ENCODE results near the gene TFEB.

The TFEB gene

DNA sequence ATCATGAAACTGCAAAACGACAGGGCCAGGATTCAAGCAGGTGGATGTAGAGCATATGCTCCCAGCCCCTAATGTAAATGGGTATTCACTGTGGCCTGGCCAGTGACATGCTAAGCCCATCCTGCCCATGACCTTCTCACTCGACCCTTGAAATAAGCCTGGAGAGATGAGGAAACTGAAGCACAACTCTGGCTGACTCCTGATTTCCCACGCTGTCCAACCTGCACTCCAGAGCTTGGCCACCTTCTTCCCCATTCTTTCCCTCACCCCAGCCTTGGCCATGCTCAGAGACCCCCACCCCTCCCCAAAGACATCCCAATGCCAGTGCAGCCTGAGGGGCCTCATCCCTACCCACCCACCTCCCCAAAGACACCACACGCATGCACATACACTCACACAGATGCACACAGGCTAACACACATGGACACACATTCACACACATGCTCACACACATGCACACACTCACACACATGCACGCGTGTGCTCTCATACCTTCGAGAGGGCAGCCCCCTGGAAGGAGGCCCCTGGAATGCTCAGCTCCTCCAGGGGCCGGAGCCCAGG, 12.4 kb downstream of the TFEB start:
- no peak for DNase-seq (ENCODE audit: low read depth)

- no peak for DNase-seq (ENCODE audit: low read depth)
These were observed 14.0 kb downstream of the TFEB start for GRCh38 chr6:41721414-41721813.

- no peak for DNase-seq (ENCODE audit: low read depth)
These were observed 14.6 kb downstream of the TFEB start for GRCh38 chr6:41720783-41721182.

- DNase-seq (ENCODE audit: low read depth): no peak
These were observed 15.2 kb downstream of the TFEB start for GRCh38 chr6:41720262-41720620.

DNA sequence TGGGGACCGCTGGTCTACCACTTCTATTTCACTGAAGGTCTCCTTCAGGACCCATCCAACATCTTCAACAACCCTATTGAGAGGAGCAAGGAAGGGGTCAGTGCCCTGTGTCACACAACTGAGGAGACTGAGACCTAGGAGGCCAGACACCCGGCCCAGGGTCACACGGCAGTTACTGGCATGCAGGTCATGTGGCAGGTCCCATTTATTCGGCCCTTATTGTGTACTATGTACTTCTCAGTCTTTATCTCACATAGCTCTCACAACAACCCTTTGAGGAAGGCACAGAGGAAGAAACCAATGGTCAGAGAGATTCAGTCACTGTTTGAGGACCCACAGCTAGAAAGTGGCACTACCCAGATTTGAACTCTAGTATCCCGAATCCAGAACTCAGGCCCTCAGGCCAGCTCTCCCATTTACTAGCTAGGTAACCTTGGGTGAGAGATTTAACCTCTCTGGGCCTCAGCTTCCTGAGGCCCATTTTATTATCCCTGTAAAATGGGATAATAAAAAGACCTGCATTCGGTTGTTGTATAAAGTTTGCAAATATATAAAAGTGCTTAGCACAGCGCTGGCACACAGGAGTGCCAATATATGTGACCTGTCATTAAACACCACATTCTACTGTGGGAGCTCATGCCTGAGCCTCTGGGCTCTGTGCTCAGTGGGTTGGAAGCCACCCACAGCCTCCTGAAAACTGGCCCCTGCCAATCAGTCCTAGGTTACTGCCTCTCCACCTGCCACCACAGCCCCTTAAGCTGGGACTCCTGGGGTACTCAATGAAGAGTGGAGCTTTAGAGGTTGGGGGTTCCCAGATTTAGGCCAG, 15.8 kb downstream of the TFEB start:
- DNase-seq (ENCODE audit: low read depth): no peak

GRCh38 chr6:41718828-41719227, 16.6 kb downstream of the TFEB start:
- no peak for DNase-seq (ENCODE audit: low read depth)

DNA sequence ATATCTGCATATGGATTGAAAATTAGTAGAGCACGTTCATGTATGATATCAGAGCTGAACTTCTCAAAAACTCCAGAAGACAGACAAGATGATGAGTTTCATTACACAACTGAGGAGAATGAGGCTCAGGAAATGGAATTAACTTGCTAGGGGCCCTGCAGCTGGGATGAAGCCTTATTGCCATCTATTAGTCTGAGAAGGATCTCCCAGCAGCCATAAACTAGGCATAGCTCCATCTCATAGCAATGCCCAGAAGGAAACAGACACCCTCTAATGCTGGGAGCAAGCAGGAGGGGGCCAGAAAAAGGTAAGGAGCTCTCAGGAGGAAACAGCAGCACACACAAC, 18.0 kb downstream of the TFEB start:
- DNase-seq (ENCODE audit: low read depth): peak; percentile 9

DNA sequence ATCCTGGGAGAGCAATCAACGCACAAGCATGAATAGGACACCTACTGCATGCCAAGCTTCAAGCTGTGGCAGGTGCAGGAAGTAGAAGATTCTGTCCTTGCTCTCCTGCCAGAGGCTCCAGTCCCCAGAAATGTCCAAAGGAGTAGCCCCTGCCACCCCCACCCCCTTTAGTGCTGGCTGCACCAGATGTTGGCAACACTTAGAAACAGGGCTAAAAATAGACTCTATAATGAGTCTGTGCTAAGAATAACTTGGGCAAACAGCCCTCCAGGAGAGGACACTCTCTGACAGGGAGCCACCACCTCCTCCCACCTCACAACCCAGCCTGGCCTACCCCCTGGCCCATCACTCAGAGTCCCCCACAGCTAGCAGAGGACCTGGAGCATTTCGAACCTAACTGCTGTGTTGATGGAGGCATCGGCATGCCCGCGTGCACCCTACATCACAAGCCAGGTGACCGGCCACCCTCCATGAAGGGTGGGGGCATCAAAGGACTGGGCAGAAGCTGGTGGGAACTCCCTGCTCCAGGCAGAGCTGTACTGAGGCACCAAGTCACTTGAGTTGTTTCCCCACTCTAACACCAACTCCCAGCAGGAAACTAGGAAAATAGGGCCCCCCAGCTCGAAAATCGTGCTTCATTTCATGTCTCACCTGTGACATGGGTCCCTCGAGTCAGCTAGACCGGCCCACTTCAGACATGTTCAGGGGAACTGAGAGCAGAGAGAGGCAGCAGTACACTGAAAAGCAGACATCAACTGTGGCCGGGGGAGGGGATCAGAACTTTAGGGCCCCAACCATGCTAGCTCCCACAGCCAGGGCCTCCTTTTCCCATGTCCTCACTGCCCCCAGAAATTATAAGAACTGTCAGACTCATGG, 18.7 kb downstream of the TFEB start:
- DNase-seq (ENCODE audit: low read depth): no peak

DNA sequence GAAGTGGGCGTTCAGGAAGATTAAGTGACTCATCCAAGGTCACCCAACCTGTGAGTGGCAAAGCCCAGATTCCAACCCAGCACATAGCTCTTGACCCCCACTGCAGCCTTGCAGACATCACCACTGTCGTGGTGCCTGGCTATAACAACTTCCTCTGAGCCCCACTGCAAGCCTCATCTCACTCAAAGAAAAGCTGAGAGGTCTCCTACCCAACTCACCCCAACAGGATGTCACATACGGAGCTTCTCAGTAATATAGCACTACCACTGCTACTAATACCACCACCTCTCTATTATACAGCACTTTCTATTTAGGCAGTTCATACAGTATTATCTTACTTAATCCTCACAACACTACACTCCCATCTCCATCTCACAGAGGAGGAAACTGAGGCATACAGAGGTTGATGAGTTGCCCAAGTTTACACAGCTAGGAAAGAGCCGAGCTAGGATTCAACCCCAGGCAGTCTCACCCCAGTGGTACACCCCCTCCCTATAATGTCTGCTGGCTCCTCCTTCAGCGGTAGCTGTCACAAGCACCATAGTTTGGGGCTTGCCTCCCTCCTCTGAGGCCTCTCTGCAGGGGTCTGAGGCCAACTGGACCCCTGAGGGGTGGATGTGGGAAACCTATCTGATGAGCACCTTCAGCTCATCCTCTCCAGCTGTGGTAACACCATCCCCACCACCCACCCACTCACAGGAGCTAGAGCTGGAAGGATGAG, 19.5 kb downstream of the TFEB start:
- peak; percentile 11 for DNase-seq (ENCODE audit: low read depth)

DNA sequence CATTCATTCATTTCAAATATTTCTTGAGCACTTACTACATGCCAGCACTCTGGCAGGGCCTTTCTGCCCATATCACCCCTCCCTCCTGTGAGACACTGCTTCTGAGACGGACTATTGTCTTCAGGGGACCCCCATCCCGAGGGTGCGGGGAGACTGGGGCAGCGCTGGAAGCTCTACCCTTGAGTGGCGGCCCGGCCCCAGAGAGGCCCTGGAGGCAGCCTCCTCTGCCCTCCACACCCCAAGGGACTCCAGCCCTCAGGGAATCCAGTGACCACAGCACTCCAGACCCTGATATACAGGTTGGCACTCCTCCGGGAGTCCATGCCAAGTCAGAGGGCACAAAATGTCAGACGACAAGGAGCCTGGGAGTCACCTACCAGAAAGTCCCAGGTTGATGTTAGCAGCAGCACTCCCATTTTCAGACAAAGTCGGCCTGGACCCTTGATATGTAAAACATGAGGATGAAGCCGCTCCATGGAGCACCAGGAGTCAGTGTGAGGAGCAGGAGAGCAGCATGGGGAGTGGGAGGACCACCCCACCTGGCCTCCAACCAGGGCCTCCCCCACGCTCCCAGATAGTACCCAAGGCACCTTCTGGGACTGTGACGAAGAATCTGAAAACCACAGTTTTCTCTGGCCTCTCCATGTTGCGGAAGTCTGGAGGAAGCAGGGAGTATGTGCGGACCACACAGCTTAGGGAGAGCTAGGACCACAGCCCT, 20.7 kb downstream of the TFEB start:
- DNase-seq (ENCODE audit: low read depth): no peak

GRCh38 chr6:41713650-41714291, 21.6 kb downstream of the TFEB start:
- DNase-seq (ENCODE audit: low read depth): peak; percentile 41

DNA sequence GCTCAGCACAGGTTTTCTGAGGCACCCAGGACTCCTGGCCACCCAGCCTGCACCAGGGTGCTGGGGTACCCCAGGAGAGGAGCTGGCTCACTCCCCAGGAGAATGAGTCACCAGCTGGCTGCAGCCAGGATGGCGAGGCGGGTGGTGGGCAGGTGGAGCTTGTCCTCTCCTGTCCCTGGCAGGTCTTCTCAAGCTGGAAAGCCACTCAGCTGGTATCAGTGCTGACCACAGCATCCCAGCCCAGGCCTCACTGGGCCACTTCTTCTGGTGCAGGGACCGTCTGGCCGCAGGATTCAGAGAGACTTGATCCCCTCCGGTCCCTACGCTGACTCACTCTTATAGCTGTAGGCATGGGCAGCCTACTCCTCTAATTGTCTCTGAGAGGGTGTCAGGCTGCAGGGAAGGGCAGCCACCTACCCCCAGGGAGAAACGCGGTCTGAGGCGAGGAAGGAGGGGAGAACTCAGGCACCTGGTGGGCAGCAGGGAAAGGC, 22.2 kb downstream of the TFEB start:
- DNase-seq (ENCODE audit: low read depth): peak; percentile 70

DNA sequence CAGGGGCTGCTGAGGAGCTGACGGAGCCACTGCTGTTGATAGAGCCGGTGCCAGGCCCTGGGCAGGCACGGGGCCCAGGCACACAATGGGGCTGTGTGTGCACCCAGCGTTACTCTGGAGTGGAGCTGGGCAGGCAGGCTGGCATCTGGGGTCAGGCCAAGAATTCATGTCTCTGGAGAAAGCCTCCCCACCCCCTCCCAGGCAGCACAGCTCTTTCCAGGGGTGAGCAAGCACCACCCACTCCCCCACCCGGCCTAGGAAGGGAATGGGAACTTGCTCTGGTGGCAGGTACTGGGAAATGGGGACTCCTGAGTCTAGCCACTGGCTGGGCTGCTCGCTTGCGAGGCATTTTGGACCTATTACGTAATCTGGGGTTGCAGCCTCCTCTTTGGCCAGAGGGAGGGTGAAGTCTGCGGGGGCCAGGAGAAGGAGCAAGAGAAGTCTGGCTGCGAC, 22.7 kb downstream of the TFEB start:
- peak; percentile 56 for DNase-seq (ENCODE audit: low read depth)

DNA sequence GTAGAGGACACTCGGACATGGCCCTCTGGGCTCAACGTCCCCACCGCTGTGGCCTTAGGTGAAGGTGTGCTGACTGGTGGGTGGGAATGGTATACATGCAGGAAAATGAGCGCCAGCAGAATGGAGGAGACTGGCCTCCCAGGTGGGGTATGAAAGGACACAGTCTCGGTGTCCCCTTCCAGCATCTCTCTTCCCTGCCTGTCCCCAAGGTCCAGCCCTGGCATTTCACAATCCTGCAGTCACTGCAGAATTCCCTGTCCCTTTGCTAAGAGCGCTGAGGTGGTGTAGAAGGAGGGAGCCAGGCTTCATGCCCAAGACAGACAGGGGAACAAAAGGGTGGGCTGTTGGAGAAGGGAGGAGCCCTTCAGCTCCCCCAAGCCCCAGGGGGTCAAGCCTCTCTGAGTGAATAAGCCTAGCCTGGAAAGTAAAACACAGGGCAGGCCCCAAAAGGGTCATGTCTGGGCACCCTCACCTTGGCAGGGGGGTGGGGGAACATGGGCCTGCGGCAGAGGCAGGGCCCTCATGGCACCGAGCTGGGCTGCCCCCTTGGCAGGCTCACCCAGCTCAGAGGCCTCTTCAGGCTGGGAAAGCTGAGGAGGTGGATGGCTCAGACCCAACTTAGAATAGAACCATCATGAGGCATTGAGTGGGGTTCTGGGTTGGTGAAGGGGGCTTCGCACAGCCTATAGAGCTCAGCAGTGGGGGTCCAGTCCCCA, 23.9 kb downstream of the TFEB start:
- no peak for DNase-seq (ENCODE audit: low read depth)

- no peak for DNase-seq (ENCODE audit: low read depth)
These were observed 26.0 kb downstream of the TFEB start for GRCh38 chr6:41709375-41709774.

DNA sequence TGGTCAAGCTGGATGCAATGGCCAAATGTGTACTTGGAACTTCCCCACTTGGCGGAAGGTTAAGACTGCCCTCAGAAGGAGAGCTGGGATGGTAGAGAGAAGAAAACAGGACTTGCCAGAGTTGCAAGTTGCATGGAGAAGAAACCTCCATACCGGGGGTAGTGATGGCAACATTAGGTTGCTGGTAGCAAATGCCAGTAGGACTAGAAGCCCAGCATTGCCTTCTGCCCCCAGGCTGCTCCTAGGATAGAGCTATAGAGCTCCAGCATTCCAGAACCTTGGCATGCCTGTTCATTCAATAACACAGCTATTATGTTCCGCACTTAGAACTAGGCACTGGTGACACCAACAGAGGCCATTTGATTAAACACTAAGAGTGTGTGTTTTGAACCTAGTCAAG, 26.6 kb downstream of the TFEB start:
- DNase-seq (ENCODE audit: low read depth): no peak

DNA sequence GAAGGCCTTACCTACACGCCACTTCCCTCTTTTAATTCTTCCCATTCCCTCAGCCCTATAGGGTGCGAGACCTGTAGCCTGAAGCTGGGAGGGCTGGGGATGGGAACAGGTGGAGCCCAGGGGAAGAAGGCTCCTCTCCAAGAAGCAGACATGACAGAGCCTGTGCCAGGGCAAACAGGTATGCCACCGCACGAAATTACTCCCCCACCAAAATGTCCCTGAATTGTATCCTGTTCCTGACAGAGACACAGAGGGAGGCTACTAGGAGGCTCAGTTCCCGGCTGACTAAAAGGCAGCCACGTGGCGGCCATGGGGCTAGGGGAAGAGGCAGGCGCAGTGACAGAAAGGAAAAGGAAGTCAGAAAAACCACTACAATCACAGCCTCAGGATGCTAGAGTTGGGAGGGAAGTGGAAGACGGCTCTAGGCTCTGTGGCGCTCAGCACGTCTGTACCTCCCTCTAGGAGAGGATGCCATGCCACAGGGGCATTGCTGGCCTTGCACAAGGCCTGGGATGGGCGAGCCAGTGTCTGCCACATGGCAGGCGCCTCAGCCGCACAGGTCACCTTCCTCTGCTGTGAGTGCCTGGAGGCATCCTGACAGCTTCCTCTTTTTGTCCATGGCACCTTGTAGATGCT, 27.7 kb downstream of the TFEB start:
- DNase-seq (ENCODE audit: low read depth): no peak

- DNase-seq (ENCODE audit: low read depth): peak; percentile 72
These were observed 28.4 kb downstream of the TFEB start for GRCh38 chr6:41706876-41707564.

Measured in iris pigment epithelial cell (primary cell).